ENCODE data around the gene ROBO1.

DNA sequence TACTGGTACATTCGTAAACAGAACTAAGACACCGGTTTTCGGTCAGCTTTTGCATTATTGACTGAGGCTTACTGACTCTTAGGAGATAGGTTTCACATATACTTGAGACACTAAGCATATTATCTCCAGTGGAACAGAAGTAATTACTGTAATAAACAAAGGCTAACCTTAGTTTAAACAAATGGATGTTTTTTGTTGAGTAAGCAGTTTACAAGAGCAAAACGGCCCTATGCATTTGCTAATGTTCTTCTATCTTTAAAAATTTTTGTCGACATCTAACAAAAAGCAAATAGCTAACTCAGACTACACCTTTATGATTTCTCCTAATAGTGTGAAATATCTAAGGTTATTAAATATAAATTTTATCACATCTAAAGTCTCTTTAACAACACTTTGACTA is 664.5 kb downstream of the ROBO1 start:
- TF ChIP-seq, protein P1, sequence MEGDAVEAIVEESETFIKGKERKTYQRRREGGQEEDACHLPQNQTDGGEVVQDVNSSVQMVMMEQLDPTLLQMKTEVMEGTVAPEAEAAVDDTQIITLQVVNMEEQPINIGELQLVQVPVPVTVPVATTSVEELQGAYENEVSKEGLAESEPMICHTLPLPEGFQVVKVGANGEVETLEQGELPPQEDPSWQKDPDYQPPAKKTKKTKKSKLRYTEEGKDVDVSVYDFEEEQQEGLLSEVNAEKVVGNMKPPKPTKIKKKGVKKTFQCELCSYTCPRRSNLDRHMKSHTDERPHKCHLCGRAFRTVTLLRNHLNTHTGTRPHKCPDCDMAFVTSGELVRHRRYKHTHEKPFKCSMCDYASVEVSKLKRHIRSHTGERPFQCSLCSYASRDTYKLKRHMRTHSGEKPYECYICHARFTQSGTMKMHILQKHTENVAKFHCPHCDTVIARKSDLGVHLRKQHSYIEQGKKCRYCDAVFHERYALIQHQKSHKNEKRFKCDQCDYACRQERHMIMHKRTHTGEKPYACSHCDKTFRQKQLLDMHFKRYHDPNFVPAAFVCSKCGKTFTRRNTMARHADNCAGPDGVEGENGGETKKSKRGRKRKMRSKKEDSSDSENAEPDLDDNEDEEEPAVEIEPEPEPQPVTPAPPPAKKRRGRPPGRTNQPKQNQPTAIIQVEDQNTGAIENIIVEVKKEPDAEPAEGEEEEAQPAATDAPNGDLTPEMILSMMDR (conservative IDR thresholded peaks at IDR 0.05): no peak
- no peak for TF ChIP-seq ZFX (IDR thresholded peaks at IDR 0.05)
